ENCODE measurements around the gene TPSD1.
"Not testable (repeated sequence)": the region's sequence is repeated elsewhere in the genome, so short reads cannot be mapped to it uniquely, and the experiment has no call there.

The TPSD1 gene

GRCh38 chr16:1243907-1244850, 11.7 kb upstream of the TPSD1 start:
- WGBS (ENCODE audit: insufficient coverage) = 69% methylated on average over 11 of the region's 32 CpGs
- peak in 1 of 3 donors; percentile 33 for DNase-seq
- POLR2A ChIA-PET; H3K27me3 ChIP-seq (replicated peaks in 2 of 5; ENCODE audit: control insufficient read depth in 4 of 5, insufficient read depth in 5 of 5, low read length in 4 of 5); H3K36me3 ChIP-seq (ENCODE audit: control insufficient read depth in 4 of 4, insufficient read depth in 4 of 4, low read length in 3 of 4); H3K4me3 ChIP-seq (ENCODE audit: control insufficient read depth in 1 of 7, extremely low read depth in 1 of 7, insufficient read depth in 4 of 7, low read depth in 2 of 7, low read length in 6 of 7); H3K9me3 ChIP-seq (ENCODE audit: control extremely low read depth in 1 of 5, control insufficient read depth in 4 of 5, insufficient read depth in 2 of 5, low read depth in 1 of 5, low read length in 4 of 5); CTCF ChIA-PET: not testable (repeated sequence)
- Histone ChIP-seq H3K27ac (ENCODE audit: insufficient read depth in 1 of 2, low read depth in 1 of 2, low read length in 2 of 2, poor library complexity in 1 of 2, severe bottlenecking in 2 of 2) (peak overlapping the region in 1 of 2 experiments; percentile 81), H3K4me1 (ENCODE audit: control extremely low read depth in 1 of 4, control insufficient read depth in 4 of 4, insufficient read depth in 4 of 4, low read length in 3 of 4) (peaks cover 0 to 43% (median 14%) of the 10 kb centered on the region in 4 experiments)

- H3K27me3 ChIP-seq (replicated peaks in 2 of 5; ENCODE audit: control insufficient read depth in 4 of 5, insufficient read depth in 5 of 5, low read length in 4 of 5) = peaks cover 0 to 5% (median 0%) of the 10 kb centered on the region in 5 experiments
- DNase-seq = peak; percentile 50 to 94 (median 90)
- no peaks in the 10 kb centered on the region for H3K36me3 ChIP-seq (ENCODE audit: control insufficient read depth in 4 of 4, insufficient read depth in 4 of 4, low read length in 3 of 4)
- no peaks in the 10 kb centered on the region for H3K9me3 ChIP-seq (ENCODE audit: control extremely low read depth in 1 of 5, control insufficient read depth in 4 of 5, insufficient read depth in 2 of 5, low read depth in 1 of 5, low read length in 4 of 5)
- ChIA-PET CTCF (no interaction called here), POLR2A (no interaction called here)
- peak overlapping the region; percentile 59 to 81 for H3K27ac ChIP-seq (ENCODE audit: insufficient read depth in 1 of 2, low read depth in 1 of 2, low read length in 2 of 2, poor library complexity in 1 of 2, severe bottlenecking in 2 of 2)
- peak overlapping the region in 2 of 7 experiments; percentile 11 to 39 for H3K4me3 ChIP-seq (ENCODE audit: control insufficient read depth in 1 of 7, extremely low read depth in 1 of 7, insufficient read depth in 4 of 7, low read depth in 2 of 7, low read length in 6 of 7)
- 0% methylated on average over 5 of the region's 12 CpGs for WGBS (ENCODE audit: insufficient coverage)
- peaks cover 0 to 41% (median 14%) of the 10 kb centered on the region in 4 experiments for H3K4me1 ChIP-seq (ENCODE audit: control extremely low read depth in 1 of 4, control insufficient read depth in 4 of 4, insufficient read depth in 4 of 4, low read length in 3 of 4)
Measured at GRCh38 chr16:1244881-1245280, 11.0 kb upstream of the TPSD1 start.

GRCh38 chr16:1245452-1246020, 10.3 kb upstream of the TPSD1 start:
- WGBS (ENCODE audit: insufficient coverage) = 20% methylated on average over 16 of the region's 22 CpGs
- Histone ChIP-seq H3K4me1 (ENCODE audit: control extremely low read depth in 1 of 4, control insufficient read depth in 4 of 4, insufficient read depth in 4 of 4, low read length in 3 of 4) (peaks cover 0 to 38% (median 14%) of the 10 kb centered on the region in 4 experiments), H3K27ac (ENCODE audit: insufficient read depth in 1 of 2, low read depth in 1 of 2, low read length in 2 of 2, poor library complexity in 1 of 2, severe bottlenecking in 2 of 2) (peak overlapping the region; percentile 59 to 81), H3K9me3 (ENCODE audit: control extremely low read depth in 1 of 5, control insufficient read depth in 4 of 5, insufficient read depth in 2 of 5, low read depth in 1 of 5, low read length in 4 of 5) (no peaks in the 10 kb centered on the region), H3K36me3 (ENCODE audit: control insufficient read depth in 4 of 4, insufficient read depth in 4 of 4, low read length in 3 of 4) (no peaks in the 10 kb centered on the region), H3K4me3 (ENCODE audit: control insufficient read depth in 1 of 7, extremely low read depth in 1 of 7, insufficient read depth in 4 of 7, low read depth in 2 of 7, low read length in 6 of 7) (peak overlapping the region in 1 of 7 experiments; percentile 42), H3K27me3 (replicated peaks in 2 of 5; ENCODE audit: control insufficient read depth in 4 of 5, insufficient read depth in 5 of 5, low read length in 4 of 5) (peaks cover 0 to 5% (median 0%) of the 10 kb centered on the region in 5 experiments)
- peak in 2 of 3 donors; percentile 42 to 61 for DNase-seq
- ChIA-PET POLR2A (no interaction called here), CTCF (no interaction called here)

- 98% methylated on average over 10 of the region's 14 CpGs for WGBS (ENCODE audit: insufficient coverage)
- DNase-seq; CTCF ChIA-PET; H3K27ac ChIP-seq (ENCODE audit: insufficient read depth in 1 of 2, low read depth in 1 of 2, low read length in 2 of 2, poor library complexity in 1 of 2, severe bottlenecking in 2 of 2); H3K27me3 ChIP-seq (replicated peaks in 2 of 5; ENCODE audit: control insufficient read depth in 4 of 5, insufficient read depth in 5 of 5, low read length in 4 of 5); H3K36me3 ChIP-seq (ENCODE audit: control insufficient read depth in 4 of 4, insufficient read depth in 4 of 4, low read length in 3 of 4); POLR2A ChIA-PET; H3K4me3 ChIP-seq (ENCODE audit: control insufficient read depth in 1 of 7, extremely low read depth in 1 of 7, insufficient read depth in 4 of 7, low read depth in 2 of 7, low read length in 6 of 7); H3K9me3 ChIP-seq (ENCODE audit: control extremely low read depth in 1 of 5, control insufficient read depth in 4 of 5, insufficient read depth in 2 of 5, low read depth in 1 of 5, low read length in 4 of 5): not testable (repeated sequence)
- H3K4me1 ChIP-seq (ENCODE audit: control extremely low read depth in 1 of 4, control insufficient read depth in 4 of 4, insufficient read depth in 4 of 4, low read length in 3 of 4) = peaks cover 0 to 38% (median 14%) of the 10 kb centered on the region in 4 experiments
Measured at GRCh38 chr16:1247903-1248537, 7.8 kb upstream of the TPSD1 start.

- H3K9me3 ChIP-seq (ENCODE audit: control extremely low read depth in 1 of 5, control insufficient read depth in 4 of 5, insufficient read depth in 2 of 5, low read depth in 1 of 5, low read length in 4 of 5); POLR2A ChIA-PET; DNase-seq; H3K36me3 ChIP-seq (ENCODE audit: control insufficient read depth in 4 of 4, insufficient read depth in 4 of 4, low read length in 3 of 4); H3K4me3 ChIP-seq (ENCODE audit: control insufficient read depth in 1 of 7, extremely low read depth in 1 of 7, insufficient read depth in 4 of 7, low read depth in 2 of 7, low read length in 6 of 7); CTCF ChIA-PET; H3K27ac ChIP-seq (ENCODE audit: insufficient read depth in 1 of 2, low read depth in 1 of 2, low read length in 2 of 2, poor library complexity in 1 of 2, severe bottlenecking in 2 of 2); H3K27me3 ChIP-seq (replicated peaks in 2 of 5; ENCODE audit: control insufficient read depth in 4 of 5, insufficient read depth in 5 of 5, low read length in 4 of 5): not testable (repeated sequence)
- peaks cover 0 to 32% (median 14%) of the 10 kb centered on the region in 4 experiments for H3K4me1 ChIP-seq (ENCODE audit: control extremely low read depth in 1 of 4, control insufficient read depth in 4 of 4, insufficient read depth in 4 of 4, low read length in 3 of 4)
- WGBS (ENCODE audit: insufficient coverage) = no CpG with 5 or more reads among the region's 43 CpGs
Measured at GRCh38 chr16:1249031-1249755, 6.7 kb upstream of the TPSD1 start.

- not testable (repeated sequence) for H3K36me3 ChIP-seq (ENCODE audit: control insufficient read depth in 4 of 4, insufficient read depth in 4 of 4, low read length in 3 of 4)
- CTCF ChIA-PET = interaction anchor here (0.7 kb wide), 1 partner anchor 478 kb away, joined by 3 read pairs; no protein-coding TSS in a partner anchor
Measured at GRCh38 chr16:1253701-1254364, 2.0 kb upstream of the TPSD1 start.

More at GRCh38 chr16:1253701-1254364, 2.0 kb upstream of the TPSD1 start:
- H3K27ac ChIP-seq (ENCODE audit: insufficient read depth in 1 of 2, low read depth in 1 of 2, low read length in 2 of 2, poor library complexity in 1 of 2, severe bottlenecking in 2 of 2); H3K9me3 ChIP-seq (ENCODE audit: control extremely low read depth in 1 of 5, control insufficient read depth in 4 of 5, insufficient read depth in 2 of 5, low read depth in 1 of 5, low read length in 4 of 5); H3K4me3 ChIP-seq (ENCODE audit: control insufficient read depth in 1 of 7, extremely low read depth in 1 of 7, insufficient read depth in 4 of 7, low read depth in 2 of 7, low read length in 6 of 7); DNase-seq; POLR2A ChIA-PET; H3K4me1 ChIP-seq (ENCODE audit: control extremely low read depth in 1 of 4, control insufficient read depth in 4 of 4, insufficient read depth in 4 of 4, low read length in 3 of 4); H3K27me3 ChIP-seq (replicated peaks in 2 of 5; ENCODE audit: control insufficient read depth in 4 of 5, insufficient read depth in 5 of 5, low read length in 4 of 5): not testable (repeated sequence)
- WGBS (ENCODE audit: insufficient coverage) = no CpG with 5 or more reads among the region's 47 CpGs

Measured in common myeloid progenitor, CD34-positive (primary cell).